8988T (cell line): ENCODE measurements around the gene AQP11.
"Not testable (repeated sequence)": the region's sequence is repeated elsewhere in the genome, so short reads cannot be mapped to it uniquely, and the experiment has no call there.

ENCODE experiments used
- DNase-seq: peaks from one replicate; pipeline ENCODE4 v3.0.0; 2011

The AQP11 gene

DNA sequence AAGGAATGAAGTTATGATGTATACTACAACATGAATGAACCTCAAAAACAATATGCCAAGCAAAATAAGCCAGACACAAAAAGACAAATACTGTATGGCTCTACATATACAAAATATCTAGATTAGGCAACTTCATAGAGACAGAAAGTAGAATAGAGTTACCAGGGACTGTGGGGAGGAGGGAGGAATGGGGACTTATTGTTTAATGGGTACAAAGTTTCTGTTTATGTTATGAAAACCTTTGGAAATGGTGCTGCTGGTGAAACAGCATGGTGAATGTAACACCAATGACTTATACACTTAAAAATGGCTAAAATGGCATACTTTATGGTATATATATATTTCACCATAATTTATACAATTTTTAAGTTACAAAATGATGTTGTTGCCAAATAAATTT, 4.1 kb downstream of the AQP11 start:
- DNase-seq, result no peak

DNA sequence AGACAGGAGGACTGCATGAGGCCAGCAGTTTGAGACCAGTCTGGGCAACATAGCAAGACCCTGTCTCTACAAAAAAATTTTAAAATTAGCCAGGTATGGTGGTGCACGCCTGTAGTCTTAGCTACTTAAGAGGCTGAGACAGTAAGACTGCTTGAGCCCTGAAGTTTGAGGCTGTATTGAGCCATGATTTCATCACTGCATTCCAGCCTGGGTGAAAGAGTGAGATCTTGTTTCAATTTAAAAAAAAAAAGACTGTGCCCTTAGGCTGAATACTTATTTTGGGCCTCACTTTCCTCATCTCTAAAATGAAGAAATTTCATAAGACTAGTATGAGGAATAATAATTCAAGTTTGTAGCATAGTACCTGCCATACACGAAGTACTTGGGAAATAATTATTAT, 6.9 kb downstream of the AQP11 start:
- DNase-seq, result no peak

DNA sequence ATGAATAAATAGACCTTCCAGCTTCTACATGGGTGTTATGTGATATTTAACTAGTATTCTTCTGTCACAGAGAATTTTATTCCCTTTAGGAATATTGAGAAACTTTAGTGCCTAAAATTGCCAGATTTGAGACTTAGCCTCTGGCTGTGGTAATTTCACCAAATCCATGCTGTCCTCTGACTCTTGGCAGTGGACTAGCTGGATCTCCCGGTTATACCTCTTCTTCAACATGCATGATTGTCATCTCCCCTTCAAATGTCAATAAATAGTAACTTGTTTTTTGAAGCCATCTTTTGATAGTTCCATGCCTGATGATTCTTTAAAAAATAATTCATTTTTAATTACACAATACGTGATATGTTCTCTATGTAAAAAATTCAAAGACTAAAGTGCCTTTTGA, 8.4 kb downstream of the AQP11 start:
- DNase-seq, result no peak

DNA sequence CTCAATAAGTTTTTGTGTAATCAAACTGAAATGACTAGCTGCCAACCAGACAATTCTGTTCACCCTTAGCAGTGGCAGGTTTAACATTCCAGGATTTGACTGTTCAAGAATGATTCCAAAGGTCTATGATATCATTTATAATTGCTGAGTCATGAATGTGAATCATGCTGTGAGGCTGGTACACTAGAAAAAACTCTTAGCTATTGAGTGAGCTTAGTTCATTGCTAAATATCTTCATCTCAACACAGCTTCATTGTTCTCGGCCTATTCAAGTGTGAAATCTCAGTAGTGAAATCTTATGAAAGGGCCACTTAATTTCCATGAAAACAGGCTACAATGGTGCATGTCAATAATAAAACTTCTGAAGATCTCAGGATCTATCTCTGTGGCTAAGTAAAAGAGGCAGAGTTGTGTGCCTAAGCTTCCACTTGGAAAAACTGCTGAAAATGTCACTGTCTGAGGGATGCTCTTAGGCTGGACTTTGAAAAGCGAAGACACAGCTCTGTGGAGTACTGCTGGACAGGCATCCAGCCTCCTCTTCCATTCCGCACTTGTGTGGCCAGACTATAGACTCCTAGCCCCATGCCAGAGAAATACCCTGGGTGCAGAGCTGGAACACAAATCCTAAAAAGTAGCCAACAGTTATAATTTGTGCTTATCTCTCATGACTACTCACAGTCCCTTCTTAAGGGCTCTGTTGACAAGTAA, 12.8 kb downstream of the AQP11 start:
- DNase-seq, result no peak

DNA sequence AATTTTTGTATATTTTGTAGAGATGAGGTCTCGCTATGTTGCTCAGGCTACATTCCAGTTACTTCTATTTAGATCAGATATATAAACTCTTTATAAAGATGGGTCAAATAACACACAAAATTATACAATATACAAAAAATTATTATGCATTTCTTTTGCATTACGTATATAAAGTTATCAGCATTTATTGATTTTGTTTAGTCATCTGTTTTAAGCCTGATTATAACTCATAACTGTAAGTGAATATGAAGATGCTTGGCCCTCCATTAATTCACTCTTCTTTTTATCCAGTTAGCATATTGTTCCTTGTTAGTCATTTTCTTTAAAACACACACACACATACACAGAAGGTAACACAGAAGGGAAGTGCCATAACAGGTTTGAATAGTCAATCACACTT, 14.5 kb downstream of the AQP11 start:
- no peak for DNase-seq

DNA sequence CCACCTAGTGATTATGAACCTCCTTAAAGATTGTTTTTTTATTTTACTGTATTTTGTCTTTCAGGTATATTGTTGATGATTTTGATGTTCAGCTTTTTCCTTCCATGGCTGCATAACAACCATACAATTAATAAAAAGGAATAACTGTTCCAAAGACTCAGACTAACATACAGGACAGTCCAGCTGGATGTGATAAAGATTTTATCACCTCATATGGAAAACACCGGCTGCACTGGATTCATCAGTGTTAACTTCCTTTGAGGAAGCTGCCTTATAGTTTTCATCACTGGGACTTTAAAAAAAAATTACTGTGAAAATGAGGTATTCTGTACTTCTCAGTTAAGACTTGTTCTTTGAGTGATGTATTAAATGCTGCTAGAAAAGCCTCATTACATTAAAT, 19.5 kb downstream of the AQP11 start:
- no peak for DNase-seq

DNA sequence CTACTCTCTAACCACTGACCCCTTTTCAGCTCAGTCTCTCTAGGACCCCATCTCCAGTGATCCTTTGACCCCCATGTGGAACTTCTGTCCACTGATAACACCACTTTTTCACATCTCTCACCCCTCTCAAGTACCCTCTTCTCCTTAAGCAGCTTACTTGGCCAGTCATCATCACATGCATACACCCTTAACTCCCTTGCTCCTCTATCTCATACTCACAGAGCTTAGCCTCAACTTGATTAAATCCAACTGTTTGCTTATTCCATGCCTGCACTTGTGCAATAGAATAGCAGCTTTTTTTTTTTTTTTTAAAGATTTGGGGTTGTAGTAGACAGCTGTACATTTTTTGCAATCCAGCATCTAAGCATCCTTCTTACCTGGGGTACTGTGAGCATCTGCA, 22.2 kb downstream of the AQP11 start:
- no peak for DNase-seq

DNA sequence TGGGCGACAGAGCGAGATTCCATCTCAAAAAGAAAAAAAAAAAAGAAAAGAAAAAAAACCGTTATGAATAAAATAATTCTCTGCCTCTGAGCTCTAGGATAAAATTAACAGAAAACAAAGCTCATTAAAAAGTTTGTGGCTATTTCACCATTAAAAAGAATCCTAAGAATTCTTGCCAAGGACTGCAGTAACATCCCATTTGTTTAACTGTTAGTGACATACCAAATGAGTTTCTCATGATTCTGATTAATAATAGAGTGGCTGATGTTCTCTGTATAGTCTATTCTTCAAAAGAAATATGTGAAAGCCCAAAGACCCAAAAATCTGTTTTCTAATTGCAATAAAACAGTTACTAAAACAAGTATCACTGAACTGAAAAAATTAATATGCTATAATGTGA, 28.1 kb downstream of the AQP11 start:
- DNase-seq, result no peak

DNA sequence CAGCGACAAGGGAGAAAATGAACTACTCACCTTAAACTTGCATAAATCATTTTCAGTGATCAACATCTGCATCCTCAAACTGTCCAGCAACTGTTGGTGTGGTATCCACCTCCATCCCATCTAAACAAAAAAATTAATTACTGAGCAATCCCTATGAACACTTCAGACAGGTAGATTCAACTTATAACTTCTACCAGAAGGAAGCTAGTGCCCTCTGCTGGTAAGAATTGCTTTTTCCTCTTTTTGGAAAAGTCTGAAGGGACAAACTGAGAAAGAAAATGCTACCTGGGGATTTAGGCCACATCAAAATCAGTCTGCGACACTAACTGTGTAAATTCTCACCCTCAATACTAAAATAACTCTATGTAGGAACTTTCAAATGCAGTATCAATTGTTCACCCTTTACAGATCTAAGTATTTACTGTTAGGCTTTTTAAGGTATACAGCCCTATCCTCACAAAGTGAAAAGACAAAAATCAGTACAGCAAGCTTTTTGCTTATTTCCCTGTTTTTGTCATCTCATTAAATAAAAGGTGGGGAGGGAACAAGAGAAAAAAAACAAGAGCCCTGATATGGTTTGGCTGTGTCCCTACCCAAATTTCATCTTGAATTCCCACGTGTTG, 29.9 kb downstream of the AQP11 start:
- no peak for DNase-seq

DNA sequence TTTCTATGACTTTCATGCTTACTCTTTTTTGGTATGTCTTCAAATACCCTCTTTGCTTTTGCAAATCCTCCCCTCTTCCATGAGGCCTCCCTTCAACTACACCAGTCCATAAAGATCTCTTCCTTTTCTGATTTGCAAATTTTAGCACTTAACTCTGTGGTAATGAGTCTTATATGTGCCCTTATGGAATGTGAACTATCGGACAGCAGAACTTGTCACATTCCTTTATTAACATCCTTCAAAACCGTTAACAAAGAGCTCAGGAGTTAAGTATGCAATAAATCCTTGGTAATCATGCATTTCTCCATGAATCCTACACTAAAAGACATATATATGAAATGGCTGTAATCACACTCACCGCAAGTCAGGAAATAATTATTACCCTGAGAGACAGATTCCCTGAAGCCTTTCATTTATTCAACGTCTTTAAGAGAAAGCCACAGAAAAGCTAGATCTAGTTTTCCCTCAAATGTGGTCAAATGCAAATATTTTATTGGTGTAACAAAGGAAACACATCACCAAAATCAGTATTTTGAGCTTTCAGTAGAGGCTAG, 40.5 kb downstream of the AQP11 start:
- no peak for DNase-seq

DNA sequence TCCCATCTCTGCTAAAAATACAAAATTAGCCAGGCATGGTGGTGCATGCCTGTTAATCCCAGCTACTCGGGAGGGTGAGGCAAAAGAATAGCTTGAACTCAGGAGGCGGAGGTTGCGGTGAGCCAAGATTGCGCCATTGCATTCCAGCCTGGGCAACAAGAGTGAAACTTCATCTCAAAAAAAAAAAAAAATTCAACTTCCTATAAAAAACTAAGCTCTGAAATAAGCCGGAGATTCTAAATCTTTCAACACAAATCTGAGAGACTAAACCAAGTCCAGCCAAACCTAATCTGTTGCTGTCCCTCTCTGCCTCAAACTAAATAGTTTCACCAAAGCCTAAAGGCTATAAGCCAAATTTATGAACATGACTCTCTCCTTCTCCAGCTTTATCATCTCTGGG, 44.2 kb downstream of the AQP11 start:
- DNase-seq, result not testable (repeated sequence)

DNA sequence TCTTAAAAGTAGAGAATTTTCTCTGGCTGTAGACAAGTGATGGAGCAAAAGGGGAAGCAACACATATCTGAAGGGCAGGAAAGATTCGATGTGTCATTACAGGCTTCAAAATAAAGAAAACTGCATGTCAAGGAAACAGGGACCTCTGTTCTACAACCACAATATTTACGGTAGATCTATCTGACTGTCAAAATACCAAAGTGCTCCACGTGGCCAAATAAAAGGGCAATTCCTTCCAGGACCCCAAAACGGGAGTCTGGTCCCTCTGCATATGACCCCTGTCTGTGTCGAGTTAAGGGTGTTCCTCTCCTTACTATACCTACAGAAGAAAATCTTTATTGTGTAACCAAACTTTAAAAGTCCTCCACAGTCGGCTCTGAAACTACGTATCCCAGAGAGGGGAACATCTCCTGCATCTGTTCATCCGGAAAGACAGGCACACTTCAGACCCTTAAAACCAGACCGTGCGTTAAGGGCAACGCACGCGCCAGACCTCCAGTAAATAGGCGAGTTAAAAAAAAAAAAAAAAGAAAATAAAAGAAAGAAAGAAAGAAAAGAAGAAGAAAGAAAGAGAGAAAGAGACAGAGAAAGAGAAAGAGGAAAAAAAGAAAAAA, 47.1 kb downstream of the AQP11 start:
- DNase-seq, result no peak

DNA sequence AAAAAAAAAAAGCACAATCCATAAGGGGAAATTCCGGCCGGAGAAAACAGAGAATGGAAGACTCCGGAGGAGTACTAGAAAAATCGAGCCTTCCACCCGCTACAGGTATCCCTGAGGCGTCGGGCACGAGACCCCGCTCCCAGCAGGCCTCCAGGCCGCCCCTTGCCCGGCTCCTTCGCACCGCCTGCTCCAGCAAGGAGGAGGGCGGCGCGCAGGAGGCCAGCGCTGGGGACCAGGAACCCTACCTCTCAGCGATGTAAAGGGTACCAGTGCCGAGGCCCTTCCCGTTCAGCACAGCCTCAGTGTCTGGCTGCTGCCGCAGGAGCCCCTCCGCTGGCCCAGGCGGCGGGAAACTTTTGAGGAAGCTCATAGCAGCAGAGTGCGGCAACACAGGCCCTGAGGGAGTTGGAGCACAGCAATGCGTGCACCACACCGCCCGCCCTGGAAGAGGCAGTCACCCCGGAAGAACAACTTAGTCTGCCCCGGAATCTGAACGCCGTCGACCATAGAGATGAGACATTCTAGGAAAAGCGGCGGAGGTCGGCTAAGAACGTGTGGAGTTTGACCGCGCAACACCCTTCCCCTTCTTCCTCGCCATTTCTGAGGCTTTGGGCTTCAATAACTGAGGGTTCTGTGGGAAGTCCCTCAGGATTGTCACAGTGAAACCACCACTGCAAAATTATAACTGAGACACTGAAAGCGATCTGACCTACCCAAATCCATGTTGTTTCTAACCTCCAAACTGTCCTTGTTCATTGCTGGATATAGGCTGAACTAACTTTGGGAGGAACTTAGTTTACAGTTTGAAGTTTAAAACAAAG, 47.8 kb downstream of the AQP11 start, which contains the start of gene CLNS1A:
CLNS1A (minus strand) TSS at position 450 of the 821 bp plus-strand sequence; CDS start at position 370, 80 bp downstream.
- peak; percentile 34 for DNase-seq

DNA sequence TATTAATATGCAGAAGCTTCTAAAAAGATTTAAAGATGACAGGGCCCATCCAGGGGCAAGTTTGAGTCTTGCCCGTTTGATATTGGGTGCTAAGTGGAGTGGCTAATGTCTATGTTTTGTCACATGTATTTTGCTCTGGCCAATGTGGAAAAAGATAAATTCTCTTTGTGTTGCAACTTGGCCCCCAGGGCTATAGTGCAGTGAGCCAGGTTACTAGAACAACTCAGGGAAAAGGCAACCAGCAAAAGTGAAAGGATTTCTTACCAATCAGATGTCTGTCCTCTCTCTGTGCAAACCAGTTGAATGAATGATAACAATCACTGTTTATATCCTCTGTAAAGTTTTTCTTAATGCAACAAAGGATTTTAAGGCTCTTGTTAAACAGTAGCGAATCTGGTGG, 52.5 kb downstream of the AQP11 start:
- DNase-seq, result no peak

DNA sequence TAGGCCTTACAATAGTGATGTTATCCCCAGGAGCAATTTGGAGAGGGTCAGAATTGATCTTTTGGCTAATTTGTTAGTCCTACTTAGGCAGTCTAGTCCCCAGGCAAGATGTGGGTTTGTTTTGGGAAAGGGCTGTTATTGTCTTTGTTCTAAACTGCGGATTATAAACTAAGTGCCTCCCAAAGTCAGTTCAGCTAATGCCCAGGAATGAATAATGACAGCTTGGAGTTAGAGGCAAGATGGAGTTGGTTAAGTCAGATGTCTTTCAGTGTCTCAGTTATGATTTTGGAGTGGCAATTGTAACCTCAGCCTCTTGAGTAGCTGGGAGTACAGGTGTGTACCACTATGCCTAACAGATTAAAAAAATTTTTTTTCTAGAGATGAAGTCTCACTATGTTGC, 55.1 kb downstream of the AQP11 start:
- DNase-seq, result no peak

DNA sequence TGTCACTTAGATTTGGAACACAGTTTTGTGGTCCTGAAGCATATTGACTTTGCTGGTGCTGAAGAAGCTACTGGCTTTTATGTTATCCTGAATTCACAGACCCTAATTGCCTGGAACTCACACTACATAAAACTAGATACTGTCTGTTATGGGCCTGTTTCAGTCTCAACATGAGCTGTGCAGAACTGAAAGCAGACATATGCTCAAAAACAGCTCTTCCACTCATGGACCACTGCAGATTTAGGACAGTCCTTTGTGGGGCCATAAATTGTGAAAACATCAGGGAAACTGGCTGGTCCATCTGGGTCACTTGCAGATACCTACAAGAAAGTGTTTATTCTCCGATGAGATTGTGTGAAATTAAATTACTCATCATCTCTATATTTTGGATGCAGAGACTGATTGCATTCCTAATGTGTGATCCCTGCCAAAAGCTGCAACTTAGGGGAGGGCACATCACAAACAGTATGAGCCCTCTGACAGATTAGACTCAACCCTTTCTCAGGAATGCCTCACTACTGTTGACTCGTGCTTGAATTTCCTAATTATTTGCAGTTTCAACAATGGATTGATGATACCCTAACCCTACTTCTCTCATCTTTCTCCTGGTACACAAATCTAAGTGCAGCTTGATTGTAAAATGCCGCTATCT, 58.0 kb downstream of the AQP11 start:
- DNase-seq, result no peak

DNA sequence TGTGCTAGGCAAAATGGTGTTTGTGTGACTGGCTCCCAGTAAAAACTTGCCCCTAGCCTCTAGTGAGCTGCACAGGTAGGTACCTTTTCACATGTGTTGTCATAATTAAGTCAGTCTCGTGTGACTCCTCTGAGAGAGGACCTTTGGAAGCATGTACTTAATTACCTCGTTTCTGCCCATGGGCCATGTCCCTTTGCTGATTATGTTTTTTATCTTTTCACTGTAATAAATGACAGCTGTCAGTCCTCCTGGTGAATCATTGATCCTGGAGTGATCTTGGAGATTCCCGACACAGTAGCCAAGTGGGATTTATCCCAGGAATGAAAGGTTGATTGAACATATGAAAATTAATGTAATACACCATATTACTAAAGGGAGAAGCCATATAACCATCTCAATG, 60.4 kb downstream of the AQP11 start:
- no peak for DNase-seq

DNA sequence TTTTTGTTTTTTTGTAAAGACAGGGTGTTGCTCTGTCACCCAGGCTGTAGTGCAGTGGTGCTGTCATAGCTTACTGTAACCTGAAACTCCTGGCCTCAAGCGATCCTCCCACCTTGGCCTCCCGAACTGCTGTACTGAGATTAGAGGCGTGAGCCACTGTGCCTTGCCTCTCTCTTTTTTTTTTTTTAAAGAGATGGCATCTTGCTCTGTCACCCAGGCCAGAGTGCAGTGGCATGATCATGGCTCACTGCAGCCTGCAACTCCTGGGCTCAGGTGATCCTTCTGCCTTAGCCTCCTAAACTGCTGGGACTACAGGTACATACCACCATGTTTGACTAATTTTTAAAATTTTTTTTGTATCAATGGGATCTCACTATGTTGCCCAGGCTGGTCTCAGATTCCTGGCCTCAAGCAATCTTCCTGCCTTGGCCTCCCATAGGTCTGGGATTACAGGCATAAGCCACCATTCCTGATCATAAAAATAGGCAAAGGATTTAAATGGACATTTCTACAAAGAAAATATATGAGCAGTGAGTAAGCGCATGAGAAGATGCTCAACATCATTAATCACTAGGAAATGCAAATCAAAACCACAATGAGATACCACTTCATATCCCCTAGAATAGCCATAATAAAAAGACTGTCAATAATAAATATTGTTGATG, 65.1 kb downstream of the AQP11 start:
- DNase-seq, result no peak

DNA sequence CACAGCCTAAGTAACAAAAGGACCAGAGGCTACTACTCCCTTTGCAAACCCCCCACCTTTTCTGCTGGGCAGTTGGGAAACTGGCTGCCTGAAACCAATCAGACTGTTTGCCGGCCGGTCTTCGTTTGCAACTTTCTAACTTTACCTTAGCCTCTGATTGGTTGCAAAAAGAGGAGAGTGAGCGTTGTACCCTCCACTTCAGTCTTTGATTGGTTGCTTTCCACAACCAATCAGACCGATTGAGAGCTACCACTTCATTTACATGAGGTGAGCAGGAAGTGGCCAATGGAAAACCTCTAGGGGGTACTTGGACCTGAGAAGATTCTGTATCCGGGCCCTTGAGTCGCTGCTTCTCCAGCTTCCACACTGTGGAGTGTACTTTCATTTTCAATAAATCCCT, 66.6 kb downstream of the AQP11 start:
- DNase-seq, result no peak

DNA sequence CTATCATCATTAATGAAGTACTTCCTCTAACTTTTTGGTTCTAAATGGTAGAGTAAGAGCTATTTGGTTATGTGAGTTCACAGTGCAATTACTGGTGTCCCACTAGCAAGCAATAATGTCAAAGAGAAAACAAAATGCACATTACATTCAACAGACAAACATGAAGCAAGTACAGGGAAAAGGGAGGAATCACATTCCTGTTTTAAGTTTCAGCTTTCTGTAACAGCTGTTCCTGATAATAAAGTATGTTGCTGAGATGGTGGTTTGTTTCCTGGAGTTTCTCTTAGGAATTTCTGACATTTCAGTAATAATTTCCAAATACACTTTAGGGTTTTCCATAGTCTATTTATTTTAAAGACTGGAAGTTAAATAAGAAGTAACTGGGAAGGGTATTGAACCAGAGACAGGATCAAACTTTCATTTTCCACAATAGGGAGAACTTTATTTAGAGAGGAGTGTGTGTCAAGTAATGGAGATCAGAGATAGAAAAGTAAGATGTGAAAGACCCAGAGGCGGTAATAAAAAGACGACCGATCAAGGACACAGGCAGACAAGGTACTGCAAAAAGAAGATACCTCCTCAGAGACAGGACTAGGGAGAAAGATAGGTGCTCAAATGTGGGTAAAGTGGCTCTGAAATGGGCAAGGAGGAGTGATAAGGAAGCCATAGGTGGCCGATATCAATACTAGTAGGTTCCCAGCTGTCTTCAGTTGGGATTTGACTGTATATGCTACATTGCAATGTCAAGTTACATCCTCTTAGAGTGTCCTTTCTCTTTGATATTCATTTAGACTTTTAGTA, 68.7 kb downstream of the AQP11 start:
- no peak for DNase-seq
